H1 (cell line): ENCODE measurements around the gene THTPA. TPM values are rescaled to one million over a fixed set of nuclear protein-coding genes. Genes with fewer than 3 reads are reported as not detected.
A peak's percentile ranks its signal among the peaks of the same experiment; 100 is the strongest.

Experiments used
- ATF2 ChIP-seq: IDR thresholded peaks from 2 replicates; pipeline ENCODE4 v1.6.1; 2012; ENCODE audit warnings: low read length, inconsistent platforms
- BCL11A ChIP-seq, 2 experiments: IDR thresholded peaks; one replicate each; pipeline ENCODE4 v1.6.1; 2011; ENCODE audit warnings: low read depth in 2 of 2, low read length in 2 of 2, mild to moderate bottlenecking in 2 of 2
- BRCA1 ChIP-seq: IDR thresholded peaks from 2 replicates; pipeline ENCODE4 v1.6.1; 2012; ENCODE audit warnings: low read depth, low read length, improper control_type of control experiment
- CREB1 ChIP-seq: IDR thresholded peaks from 2 replicates; pipeline ENCODE4 v1.6.1; 2012; ENCODE audit warnings: inconsistent platforms
- FOSL1 ChIP-seq: IDR thresholded peaks from 2 replicates; pipeline ENCODE4 v1.6.1; 2011; ENCODE audit warnings: mild to moderate bottlenecking, low read depth, low read length, moderate library complexity; ENCODE audit not compliant: insufficient read depth
- JUND ChIP-seq: IDR thresholded peaks from 2 replicates; pipeline ENCODE4 v1.6.1; 2011; ENCODE audit warnings: mild to moderate bottlenecking, improper control_type of control experiment, low read length
- KDM4A ChIP-seq: IDR thresholded peaks from one replicate; pipeline ENCODE4 v1.7.1; 2012; ENCODE audit warnings: low read depth, mild to moderate bottlenecking, moderate library complexity, low read length, inconsistent platforms; ENCODE audit not compliant: severe bottlenecking
- POLR2A ChIP-seq, 2 experiments: IDR thresholded peaks; 1 replicate in 1 of 2; 2 replicates in 1 of 2; pipeline ENCODE4 v1.6.1; 2011; ENCODE audit warnings: low read depth in 2 of 2, low read length in 2 of 2, mild to moderate bottlenecking in 2 of 2; ENCODE audit errors: control extremely low read depth in 1 of 2
- POLR2AphosphoS5 ChIP-seq: IDR thresholded peaks from 2 replicates; pipeline ENCODE4 v1.6.1; 2011; ENCODE audit warnings: low read depth, low read length
- RFX5 ChIP-seq: IDR thresholded peaks from 2 replicates; pipeline ENCODE4 v1.6.1; 2011; ENCODE audit warnings: low read depth, low read length, improper control_type of control experiment, borderline replicate concordance
- SRF ChIP-seq: IDR thresholded peaks from 2 replicates; pipeline ENCODE4 v1.6.1; 2011; ENCODE audit warnings: mild to moderate bottlenecking, low read depth, low read length, moderate library complexity
- SUZ12 ChIP-seq: fragments of 200-600 bp; sonication (generic); IDR thresholded peaks from 2 replicates; pipeline ENCODE4 v1.6.1; 2012; ENCODE audit warnings: mild to moderate bottlenecking, inconsistent platforms, low read length, moderate library complexity, mixed read lengths
- TAF1 ChIP-seq: IDR thresholded peaks from 2 replicates; pipeline ENCODE4 v1.6.1; 2011; ENCODE audit warnings: mild to moderate bottlenecking, low read depth, low read length
- TBP ChIP-seq: IDR thresholded peaks from 2 replicates; pipeline ENCODE4 v1.6.1; 2011; ENCODE audit warnings: low read depth, low read length, improper control_type of control experiment
- TCF12 ChIP-seq: IDR thresholded peaks from 2 replicates; pipeline ENCODE4 v1.6.1; 2011; ENCODE audit warnings: low read depth, mild to moderate bottlenecking, low read length
- TEAD4 ChIP-seq: IDR thresholded peaks from 2 replicates; pipeline ENCODE4 v1.6.1; 2012; ENCODE audit warnings: low read depth, low read length, inconsistent platforms, mixed read lengths
- USF2 ChIP-seq: IDR thresholded peaks from 2 replicates; pipeline ENCODE4 v1.6.1; 2011; ENCODE audit warnings: low read length, improper control_type of control experiment
- polyA plus RNA-seq, 7 experiments: library from polyadenylated mRNA; depleted of rRNA in 3 of 7; stranded (reverse) in 5 of 7; unstranded in 2 of 7; fragments of >200 nt in 5 of 7; fragments of 200-250 nt in 2 of 7; gene quantifications; 1 replicate in 5 of 7; 2 replicates in 1 of 7; 4 replicates in 1 of 7; pipeline versions ENCODE4 v1.2.1 to v1.2.3, GENCODE V29; 2011 to 2013; ENCODE audit warnings: missing spikeins in 2 of 7, mixed read lengths in 2 of 7
- total RNA-seq: library from RNA; stranded (reverse); fragmentation: NEBNext Ultra II Directional; extraction: Animal tissue kit (Norgen Biotek cat#: 25700); gene quantifications from 2 replicates; pipeline ENCODE4 v1.2.1, GENCODE V29; 2021

Gene THTPA
- total and polyA plus RNA-seq, 2 of the 8 experiments (the other 6 are each of a cell fraction or from before 2014, with no cell fraction given): 16.6 to 19.0 TPM

- TF ChIP-seq BCL11A (IDR thresholded peaks at IDR 0.05; ENCODE audit: low read depth in 2 of 2, low read length in 2 of 2) (no peak), KDM4A (no peak), JUND (no peak), SRF (no peak), FOSL1 (no peak), USF2 (no peak), TCF12 (no peak), ATF2 (no peak), POLR2AphosphoS5 (peak; percentile 73), TBP (no peak), POLR2A (IDR thresholded peaks at IDR 0.05; ENCODE audit: control extremely low read depth in 1 of 2, low read depth in 2 of 2, low read length in 2 of 2) (peak in 1 of 2 experiments; percentile 81; a peak in 2 of 3 replicates), SUZ12 (no peak), TEAD4 (peak; percentile 73), TAF1 (peak; percentile 51; the same call in 1 of the 2 replicates), CREB1 (peak; percentile 85), RFX5 (no peak), BRCA1 (no peak)
Observed at GRCh38 chr14:23548351-23549318, 7.4 kb upstream of the THTPA start (continued).
